Measurements from ENCODE around the gene MTHFSD.

- TF ChIP-seq CTCF (IDR thresholded peaks at IDR 0.05) (no peak), POLR2A (IDR thresholded peaks at IDR 0.05) (no peak)
Observed at GRCh38 chr16:86491640-86492023, 63.4 kb downstream of the MTHFSD start.
